Fibroblast of skin of scalp (primary cell): ENCODE results near the gene TTLL9.
"Not testable (repeated sequence)": the region's sequence is repeated elsewhere in the genome, so short reads cannot be mapped to it uniquely, and the experiment has no call there.

ENCODE experiments used
- DNase-seq: peaks from one replicate; pipeline ENCODE4 v3.0.0-alpha.2; 2013

The TTLL9 gene

GRCh38 chr20:31890646-31891045 is 20.2 kb downstream of the TTLL9 start:
- DNase-seq: no peak

GRCh38 chr20:31894980-31895675 is 24.7 kb downstream of the TTLL9 start:
- peak; percentile 12 for DNase-seq

GRCh38 chr20:31896049-31896448 is 25.6 kb downstream of the TTLL9 start:
- no peak for DNase-seq

GRCh38 chr20:31897541-31897940 is 27.1 kb downstream of the TTLL9 start:
- no peak for DNase-seq

- no peak for DNase-seq
Measured at GRCh38 chr20:31901615-31902014, 31.2 kb downstream of the TTLL9 start.

GRCh38 chr20:31903627-31904386 is 33.4 kb downstream of the TTLL9 start:
- no peak for DNase-seq

GRCh38 chr20:31906001-31906400 is 35.6 kb downstream of the TTLL9 start:
- DNase-seq: no peak

GRCh38 chr20:31907046-31907445 is 36.6 kb downstream of the TTLL9 start:
- no peak for DNase-seq

GRCh38 chr20:31908016-31908415 is 37.6 kb downstream of the TTLL9 start:
- DNase-seq: no peak

GRCh38 chr20:31908424-31908823 is 38.0 kb downstream of the TTLL9 start:
- no peak for DNase-seq

GRCh38 chr20:31909253-31910070 is 39.0 kb downstream of the TTLL9 start:
- no peak for DNase-seq

GRCh38 chr20:31910071-31910803 is 39.8 kb downstream of the TTLL9 start:
- no peak for DNase-seq

- DNase-seq: no peak
Measured at GRCh38 chr20:31913431-31914157, 43.2 kb downstream of the TTLL9 start.

- DNase-seq: no peak
Measured at GRCh38 chr20:31914170-31914569, 43.7 kb downstream of the TTLL9 start.

- no peak for DNase-seq
Measured at GRCh38 chr20:31915491-31916280, 45.3 kb downstream of the TTLL9 start.

GRCh38 chr20:31916708-31917107 is 46.3 kb downstream of the TTLL9 start:
- DNase-seq: no peak

- not testable (repeated sequence) for DNase-seq
Measured at GRCh38 chr20:31917962-31918412, 47.6 kb downstream of the TTLL9 start.

- no peak for DNase-seq
Measured at GRCh38 chr20:31918466-31919105, 48.2 kb downstream of the TTLL9 start.

GRCh38 chr20:31919410-31920155 is 49.1 kb downstream of the TTLL9 start:
- DNase-seq: no peak
